H9 (cell line): ENCODE data around the gene CYB5RL. TPM values are rescaled to one million over a fixed set of nuclear protein-coding genes. Genes with fewer than 3 reads are reported as not detected.

Experiments used
- DNase-seq: peaks from one replicate; pipeline ENCODE4 v3.0.0-alpha.2; 2017
- H2AFZ ChIP-seq: one replicate; pipeline ENCODE4 v1.6.1; 2013; ENCODE audit warnings: mild to moderate bottlenecking, low read length, control low read depth, moderate library complexity
- H2AK5ac ChIP-seq: 2 replicates; pipeline ENCODE4 v1.6.1; 2013; ENCODE audit warnings: low read length, control low read depth, mixed read lengths; ENCODE audit not compliant: insufficient read length
- H2BK120ac ChIP-seq: one replicate; pipeline ENCODE4 v1.6.1; 2013; ENCODE audit warnings: low read depth, mild to moderate bottlenecking, low read length, control low read depth, inconsistent platforms; ENCODE audit not compliant: poor library complexity, severe bottlenecking
- H2BK12ac ChIP-seq: 2 replicates; pipeline ENCODE4 v1.6.1; 2013; ENCODE audit warnings: low read length, control low read depth, mixed read lengths, low read depth; ENCODE audit not compliant: insufficient read length
- H2BK15ac ChIP-seq: 2 replicates; pipeline ENCODE4 v1.6.1; 2013; ENCODE audit warnings: low read depth, low read length, control low read depth
- H2BK20ac ChIP-seq: one replicate; pipeline ENCODE4 v1.6.1; 2013; ENCODE audit warnings: low read depth, mild to moderate bottlenecking, low read length, control low read depth, inconsistent platforms; ENCODE audit not compliant: poor library complexity, severe bottlenecking
- H2BK5ac ChIP-seq: 2 replicates; pipeline ENCODE4 v1.6.1; 2013; ENCODE audit warnings: low read length, control low read depth, mixed read lengths; ENCODE audit not compliant: insufficient read length
- H3K14ac ChIP-seq: 2 replicates; pipeline ENCODE4 v1.6.1; 2013; ENCODE audit warnings: low read length, control low read depth; ENCODE audit not compliant: insufficient read depth
- H3K18ac ChIP-seq: 2 replicates; pipeline ENCODE4 v1.6.1; 2013; ENCODE audit warnings: low read depth, mild to moderate bottlenecking, mixed read lengths, low read length, control low read depth; ENCODE audit not compliant: insufficient read length
- H3K23ac ChIP-seq: 2 replicates; pipeline ENCODE4 v1.6.1; 2013; ENCODE audit warnings: low read length, control low read depth, mixed read lengths, low read depth; ENCODE audit not compliant: insufficient read length
- H3K23me2 ChIP-seq: 2 replicates; pipeline ENCODE4 v1.6.1; 2013; ENCODE audit warnings: low read depth, mild to moderate bottlenecking, mixed read lengths, low read length, control low read depth; ENCODE audit not compliant: insufficient read length, poor library complexity, severe bottlenecking
- H3K27ac ChIP-seq: 2 replicates; pipeline ENCODE4 v1.5.1; 2013; ENCODE audit warnings: low read length, control low read depth, mixed read lengths, low read depth; ENCODE audit not compliant: insufficient read length
- H3K27me3 ChIP-seq: 2 replicates; pipeline ENCODE4 v1.6.1; 2013; ENCODE audit warnings: low read length, control low read depth, inconsistent platforms; ENCODE audit not compliant: insufficient read depth
- H3K4ac ChIP-seq: 2 replicates; pipeline ENCODE4 v1.6.1; 2013; ENCODE audit warnings: low read depth, mild to moderate bottlenecking, control low read depth, inconsistent platforms, low read length, moderate library complexity
- H3K4me1 ChIP-seq: 2 replicates; pipeline ENCODE4 v1.6.1; 2013; ENCODE audit warnings: low read length, control low read depth, inconsistent platforms; ENCODE audit not compliant: insufficient read depth
- H3K4me2 ChIP-seq: 2 replicates; pipeline ENCODE4 v1.6.1; 2013; ENCODE audit warnings: low read length, control low read depth, mixed read lengths; ENCODE audit not compliant: insufficient read length, insufficient read depth
- H3K56ac ChIP-seq: 2 replicates; pipeline ENCODE4 v1.6.1; 2013; ENCODE audit warnings: low read depth, mild to moderate bottlenecking, mixed read lengths, low read length, control low read depth; ENCODE audit not compliant: insufficient read length
- H3K79me1 ChIP-seq: 2 replicates; pipeline ENCODE4 v1.6.1; 2013; ENCODE audit warnings: low read depth, mild to moderate bottlenecking, moderate library complexity, low read length, control low read depth, inconsistent platforms; ENCODE audit not compliant: insufficient read depth, poor library complexity, severe bottlenecking
- H3K79me2 ChIP-seq: 2 replicates; pipeline ENCODE4 v1.6.1; 2013; ENCODE audit warnings: low read length, control low read depth, inconsistent platforms; ENCODE audit not compliant: insufficient read depth
- H3K9ac ChIP-seq: 2 replicates; pipeline ENCODE4 v1.6.1; 2013; ENCODE audit warnings: low read length, control low read depth, mixed read lengths; ENCODE audit not compliant: insufficient read length; ENCODE audit errors: extremely low read depth
- H3K9me3 ChIP-seq: one replicate; pipeline ENCODE4 v1.6.1; 2013; ENCODE audit warnings: low read depth, low read length, inconsistent platforms; ENCODE audit not compliant: control insufficient read depth
- H3T11ph ChIP-seq: one replicate; pipeline ENCODE4 v1.6.1; 2013; ENCODE audit warnings: mild to moderate bottlenecking, low read length, control low read depth, inconsistent platforms
- H4K20me1 ChIP-seq: one replicate; pipeline ENCODE4 v1.6.1; 2013; ENCODE audit not compliant: control insufficient read depth, insufficient read length, insufficient read depth
- H4K5ac ChIP-seq: 2 replicates; pipeline ENCODE4 v1.6.1; 2013; ENCODE audit warnings: low read depth, mild to moderate bottlenecking, mixed read lengths, low read length, control low read depth; ENCODE audit not compliant: insufficient read length
- H4K8ac ChIP-seq: replicated peaks from 2 replicates; pipeline ENCODE4 v1.6.1; 2013; ENCODE audit warnings: low read length, control low read depth, mixed read lengths, low read depth; ENCODE audit not compliant: insufficient read length
- H4K91ac ChIP-seq: 2 replicates; pipeline ENCODE4 v1.6.1; 2013; ENCODE audit warnings: low read depth, mild to moderate bottlenecking, moderate library complexity, mixed read lengths, low read length, control low read depth; ENCODE audit not compliant: insufficient read length
- H3K27ac Mint-ChIP-seq, 3 experiments: 2 replicates in 2 of 3; 3 replicates in 1 of 3; pipeline ENCODE4 v1.8.0; 2020 to 2021; ENCODE audit warnings: mixed read lengths in 3 of 3, mild to moderate bottlenecking in 1 of 3, moderate library complexity in 1 of 3
- H3K27me3 Mint-ChIP-seq: 2 replicates; pipeline ENCODE4 v1.8.0; 2021; ENCODE audit warnings: low read depth, mild to moderate bottlenecking, moderate library complexity, mixed read lengths
- H3K36me3 Mint-ChIP-seq, 3 experiments: 2 replicates in 2 of 3; 3 replicates in 1 of 3; pipeline ENCODE4 v1.8.0; 2020 to 2021; ENCODE audit warnings: low read depth in 3 of 3, mixed read lengths in 3 of 3; ENCODE audit not compliant: insufficient read depth in 1 of 3
- H3K4me1 Mint-ChIP-seq, 2 experiments: 2 replicates each; pipeline ENCODE4 v1.8.0; 2020; ENCODE audit warnings: mixed read lengths in 2 of 2
- H3K4me3 Mint-ChIP-seq, 2 experiments: 2 replicates in 1 of 2; 3 replicates in 1 of 2; pipeline ENCODE4 v1.8.0; 2020 to 2021; ENCODE audit warnings: mild to moderate bottlenecking in 2 of 2, mixed read lengths in 2 of 2, moderate library complexity in 1 of 2
- H3K9me3 Mint-ChIP-seq, 2 experiments: 2 replicates in 1 of 2; 3 replicates in 1 of 2; pipeline ENCODE4 v1.8.0; 2020; ENCODE audit warnings: mild to moderate bottlenecking in 2 of 2, mixed read lengths in 2 of 2, moderate library complexity in 1 of 2
- WGBS: extraction: QIAGEN DNeasy Blood & Tissue Kit; methylation state at CpG from one replicate; pipeline ENCODE4 v1.1.7; 2013; ENCODE audit warnings: missing lambda C conversion rate, low lambda C conversion rate, mixed read lengths; ENCODE audit not compliant: insufficient read length; ENCODE audit errors: extremely low coverage; 5-methylcytosine and 5-hydroxymethylcytosine counted together
- total RNA-seq: library from RNA; stranded (reverse); gene quantifications from 2 replicates; pipeline ENCODE4 v1.2.1, GENCODE V29; 2021
- TF ChIP-seq, protein P1 (sequence below): fragments of 200-600 bp; sonication (generic); conservative IDR thresholded peaks from 3 replicates; pipeline ENCODE4 v1.8.0; 2021; ENCODE audit warnings: antibody characterized with exemption, mild to moderate bottlenecking

CYB5RL gene
- total RNA-seq, 1 experiment from 2014 or later: 12.6 TPM

DNA sequence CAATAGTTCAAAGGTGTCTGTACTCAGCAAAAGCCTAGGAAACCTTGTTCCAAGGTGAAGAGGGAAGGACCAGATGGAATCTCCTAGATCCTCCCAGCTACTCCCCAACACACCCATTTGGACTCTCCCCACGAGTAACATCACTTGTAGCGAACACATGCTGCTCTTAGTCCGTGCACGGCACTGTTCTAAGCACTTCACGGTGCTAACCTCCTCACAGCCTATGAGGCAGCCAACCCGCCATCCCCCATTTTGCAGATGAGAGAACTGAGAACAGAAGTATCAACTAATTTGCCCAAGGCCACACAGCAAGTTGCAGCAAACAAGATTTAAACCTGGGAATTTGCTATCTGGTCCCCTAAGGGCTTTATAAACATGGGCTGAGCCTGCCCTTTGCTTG, 24.4 kb upstream of the CYB5RL start:
- Mint-ChIP-seq H3K36me3 (peaks cover 9 to 32% (median 31%) of the 10 kb centered on the region in 3 experiments; a peak in 6 of 7 replicates), H3K9me3 (no peaks in the 10 kb centered on the region), H3K27ac (peak overlapping the region in 2 of 3 experiments; percentile 84 to 91; a peak in 4 of 7 replicates), H3K27me3 (peaks cover 2% of the 10 kb centered on the region; the same call in 1 of the 2 replicates), H3K4me3 (no peak overlapping the region), H3K4me1 (peaks cover 30 to 43% of the 10 kb centered on the region in 2 experiments)
- Histone ChIP-seq H4K91ac (no peak overlapping the region), H2BK12ac (no peak overlapping the region), H3K79me2 (no peaks in the 10 kb centered on the region), H3K4me1 (no peaks in the 10 kb centered on the region), H4K5ac (no peak overlapping the region), H3K18ac (no peak overlapping the region), H2BK120ac (no peak overlapping the region), H3T11ph (no peak overlapping the region), H2BK5ac (no peak overlapping the region), H3K79me1 (no peaks in the 10 kb centered on the region), H2AFZ (no peak overlapping the region), H3K23ac (no peak overlapping the region), H3K27ac (no peak overlapping the region), H2BK15ac (no peak overlapping the region), H4K8ac (no peak overlapping the region), H3K23me2 (no peaks in the 10 kb centered on the region), H2BK20ac (no peak overlapping the region), H3K14ac (no peak overlapping the region), H4K20me1 (no peaks in the 10 kb centered on the region), H3K9me3 (no peaks in the 10 kb centered on the region), H3K56ac (no peak overlapping the region), H3K27me3 (no peaks in the 10 kb centered on the region), H3K4ac (no peak overlapping the region), H3K4me2 (no peak overlapping the region), H3K9ac (no peak overlapping the region), H2AK5ac (no peak overlapping the region)
- DNase-seq: no peak
- TF ChIP-seq, protein P1, sequence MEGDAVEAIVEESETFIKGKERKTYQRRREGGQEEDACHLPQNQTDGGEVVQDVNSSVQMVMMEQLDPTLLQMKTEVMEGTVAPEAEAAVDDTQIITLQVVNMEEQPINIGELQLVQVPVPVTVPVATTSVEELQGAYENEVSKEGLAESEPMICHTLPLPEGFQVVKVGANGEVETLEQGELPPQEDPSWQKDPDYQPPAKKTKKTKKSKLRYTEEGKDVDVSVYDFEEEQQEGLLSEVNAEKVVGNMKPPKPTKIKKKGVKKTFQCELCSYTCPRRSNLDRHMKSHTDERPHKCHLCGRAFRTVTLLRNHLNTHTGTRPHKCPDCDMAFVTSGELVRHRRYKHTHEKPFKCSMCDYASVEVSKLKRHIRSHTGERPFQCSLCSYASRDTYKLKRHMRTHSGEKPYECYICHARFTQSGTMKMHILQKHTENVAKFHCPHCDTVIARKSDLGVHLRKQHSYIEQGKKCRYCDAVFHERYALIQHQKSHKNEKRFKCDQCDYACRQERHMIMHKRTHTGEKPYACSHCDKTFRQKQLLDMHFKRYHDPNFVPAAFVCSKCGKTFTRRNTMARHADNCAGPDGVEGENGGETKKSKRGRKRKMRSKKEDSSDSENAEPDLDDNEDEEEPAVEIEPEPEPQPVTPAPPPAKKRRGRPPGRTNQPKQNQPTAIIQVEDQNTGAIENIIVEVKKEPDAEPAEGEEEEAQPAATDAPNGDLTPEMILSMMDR: no peak
- no CpG with 5 or more reads among the region's 6 CpGs for WGBS
